Neural crest cell (in vitro differentiated cells): ENCODE measurements around the gene OPRD1. TPM values are rescaled to one million over a fixed set of nuclear protein-coding genes. Genes with fewer than 3 reads are reported as not detected.
"Not testable (repeated sequence)": the region's sequence is repeated elsewhere in the genome, so short reads cannot be mapped to it uniquely, and the experiment has no call there.

Experiments
- DNase-seq: peaks from one replicate; pipeline ENCODE4 v3.0.0; 2021; ENCODE audit warnings: low read depth, mixed read lengths, low spot score
- H3K27ac Mint-ChIP-seq: one replicate; pipeline ENCODE4 v1.8.0; 2021; ENCODE audit warnings: mild to moderate bottlenecking, mixed read lengths; ENCODE audit not compliant: unreplicated experiment
- H3K27me3 Mint-ChIP-seq: 2 replicates; pipeline ENCODE4 v1.8.0; 2021; ENCODE audit warnings: low read depth, mild to moderate bottlenecking, mixed read lengths
- H3K36me3 Mint-ChIP-seq: 2 replicates; pipeline ENCODE4 v1.8.0; 2021; ENCODE audit warnings: low read depth, mild to moderate bottlenecking, mixed read lengths
- H3K4me1 Mint-ChIP-seq: 2 replicates; pipeline ENCODE4 v1.8.0; 2021; ENCODE audit warnings: mixed read lengths
- H3K4me3 Mint-ChIP-seq: one replicate; pipeline ENCODE4 v1.8.0; 2021; ENCODE audit warnings: mild to moderate bottlenecking, mixed read lengths
- H3K9me3 Mint-ChIP-seq: 2 replicates; pipeline ENCODE4 v1.8.0; 2021; ENCODE audit warnings: mixed read lengths
- CTCF ChIP-seq: fragments of 200-600 bp; sonication (generic); conservative IDR thresholded peaks from 2 replicates; pipeline ENCODE4 v1.5.0; 2021; ENCODE audit warnings: antibody characterized with exemption, mild to moderate bottlenecking
- total RNA-seq: library from RNA; stranded (reverse); gene quantifications from 2 replicates; pipeline ENCODE4 v1.2.1, GENCODE V29; 2021

The OPRD1 gene
- total RNA-seq, 1 donor from 2014 or later, result 3.9 TPM

- Mint-ChIP-seq H3K27me3 (peaks cover 2% of the 10 kb centered on the region), H3K4me3 (no peak overlapping the region), H3K36me3 (no peaks in the 10 kb centered on the region), H3K9me3 (no peaks in the 10 kb centered on the region), H3K4me1 (no peaks in the 10 kb centered on the region), H3K27ac (no peak overlapping the region)
- no peak for TF ChIP-seq CTCF
- no peak for DNase-seq
Measured at GRCh38 chr1:28835237-28835650, 23.3 kb downstream of the OPRD1 start.

GRCh38 chr1:28836421-28836956, 24.5 kb downstream of the OPRD1 start:
- Mint-ChIP-seq H3K27ac (no peak overlapping the region), H3K4me1 (no peaks in the 10 kb centered on the region), H3K4me3 (no peak overlapping the region), H3K9me3 (no peaks in the 10 kb centered on the region), H3K36me3 (no peaks in the 10 kb centered on the region), H3K27me3 (peaks cover 2% of the 10 kb centered on the region)
- DNase-seq, result no peak
- no peak for TF ChIP-seq CTCF

- no peaks in the 10 kb centered on the region for H3K4me1 Mint-ChIP-seq
- H3K4me3 Mint-ChIP-seq, result no peak overlapping the region
- peaks cover 2% of the 10 kb centered on the region for H3K27me3 Mint-ChIP-seq
- H3K36me3 Mint-ChIP-seq, result no peaks in the 10 kb centered on the region
- TF ChIP-seq CTCF, result no peak
- no peak for DNase-seq
- H3K27ac Mint-ChIP-seq, result no peak overlapping the region
- H3K9me3 Mint-ChIP-seq, result no peaks in the 10 kb centered on the region
Measured at GRCh38 chr1:28840928-28841544, 29.1 kb downstream of the OPRD1 start.

GRCh38 chr1:28845786-28846543, 34.0 kb downstream of the OPRD1 start:
- no peaks in the 10 kb centered on the region for H3K9me3 Mint-ChIP-seq
- no peaks in the 10 kb centered on the region for H3K36me3 Mint-ChIP-seq
- no peaks in the 10 kb centered on the region for H3K27me3 Mint-ChIP-seq
- no peaks in the 10 kb centered on the region for H3K4me1 Mint-ChIP-seq
- H3K4me3 Mint-ChIP-seq, result no peak overlapping the region
- TF ChIP-seq CTCF, result peak; percentile 24
- H3K27ac Mint-ChIP-seq, result no peak overlapping the region
- DNase-seq, result no peak

GRCh38 chr1:28847207-28847606, 35.2 kb downstream of the OPRD1 start:
- H3K4me1 Mint-ChIP-seq, H3K27me3 Mint-ChIP-seq, H3K4me3 Mint-ChIP-seq, H3K9me3 Mint-ChIP-seq, DNase-seq, H3K36me3 Mint-ChIP-seq: not testable (repeated sequence)
- peak overlapping the region; percentile 32 for H3K27ac Mint-ChIP-seq

- Mint-ChIP-seq H3K4me3 (no peak overlapping the region), H3K9me3 (no peaks in the 10 kb centered on the region), H3K36me3 (no peaks in the 10 kb centered on the region), H3K27me3 (no peaks in the 10 kb centered on the region), H3K4me1 (no peaks in the 10 kb centered on the region), H3K27ac (no peak overlapping the region)
- no peak for DNase-seq
- TF ChIP-seq CTCF, result no peak
Measured at GRCh38 chr1:28848416-28848815, 36.4 kb downstream of the OPRD1 start.
